ENCODE measurements around the gene ZSWIM5. TPM values are rescaled to one million over a fixed set of nuclear protein-coding genes. Genes with fewer than 3 reads are reported as not detected.
A peak's percentile ranks its signal among the peaks of the same experiment; 100 is the strongest.

The ZSWIM5 gene
- total and polyA plus RNA-seq, 9 of the 15 experiments (the other 6 are each of a cell fraction or from before 2014, with no cell fraction given) = under 0.01 to 0.07 (median 0.03) TPM; not detected in 3

DNA sequence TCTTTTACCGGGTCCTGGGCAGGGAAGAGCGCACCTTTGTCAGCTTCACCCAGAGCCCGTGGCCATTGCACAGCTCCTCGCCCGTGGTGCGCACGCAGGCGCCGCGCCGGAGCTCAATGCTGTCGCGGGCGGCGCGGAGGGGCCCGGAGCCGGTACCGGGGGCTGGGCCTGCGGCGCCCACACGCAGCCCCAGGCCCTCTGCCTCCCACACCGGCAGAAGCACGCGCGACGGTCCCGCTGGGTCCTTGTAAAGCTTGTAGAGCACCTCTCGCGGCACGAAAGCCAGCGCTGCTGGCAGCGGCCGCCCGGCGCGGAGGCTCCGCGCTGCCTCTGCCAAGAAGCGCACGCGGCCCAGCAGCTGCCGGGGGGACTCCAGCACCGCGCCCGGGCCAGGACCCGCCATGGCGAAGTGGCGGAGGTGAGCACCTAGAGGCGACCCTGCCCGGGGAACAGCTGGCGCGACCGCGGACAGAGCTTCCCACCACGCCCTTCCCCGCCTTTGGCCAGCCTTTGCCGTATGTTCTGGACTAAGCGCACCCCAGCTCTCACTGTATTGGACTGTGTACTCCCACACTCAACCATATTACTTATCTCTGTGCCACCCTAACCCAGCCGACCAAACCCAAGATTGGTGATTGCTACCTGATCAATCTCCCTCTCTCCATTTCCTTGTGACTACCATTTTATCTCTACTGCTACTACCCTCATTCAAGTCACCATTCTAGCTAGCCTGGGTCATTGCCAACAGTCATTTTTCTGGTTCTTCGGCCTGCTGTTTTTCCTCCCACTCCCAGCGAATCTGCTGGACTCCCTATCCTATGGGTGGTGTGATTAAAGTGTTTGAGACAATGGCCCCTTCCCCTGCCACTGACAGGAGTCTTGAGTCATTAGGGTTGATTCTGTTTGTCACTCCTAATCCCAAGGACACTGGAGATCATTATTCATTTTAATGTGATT lies 195.3 kb downstream of the ZSWIM5 start, which contains the start of gene HECTD3 (continued):
- TF ChIP-seq, protein P1, sequence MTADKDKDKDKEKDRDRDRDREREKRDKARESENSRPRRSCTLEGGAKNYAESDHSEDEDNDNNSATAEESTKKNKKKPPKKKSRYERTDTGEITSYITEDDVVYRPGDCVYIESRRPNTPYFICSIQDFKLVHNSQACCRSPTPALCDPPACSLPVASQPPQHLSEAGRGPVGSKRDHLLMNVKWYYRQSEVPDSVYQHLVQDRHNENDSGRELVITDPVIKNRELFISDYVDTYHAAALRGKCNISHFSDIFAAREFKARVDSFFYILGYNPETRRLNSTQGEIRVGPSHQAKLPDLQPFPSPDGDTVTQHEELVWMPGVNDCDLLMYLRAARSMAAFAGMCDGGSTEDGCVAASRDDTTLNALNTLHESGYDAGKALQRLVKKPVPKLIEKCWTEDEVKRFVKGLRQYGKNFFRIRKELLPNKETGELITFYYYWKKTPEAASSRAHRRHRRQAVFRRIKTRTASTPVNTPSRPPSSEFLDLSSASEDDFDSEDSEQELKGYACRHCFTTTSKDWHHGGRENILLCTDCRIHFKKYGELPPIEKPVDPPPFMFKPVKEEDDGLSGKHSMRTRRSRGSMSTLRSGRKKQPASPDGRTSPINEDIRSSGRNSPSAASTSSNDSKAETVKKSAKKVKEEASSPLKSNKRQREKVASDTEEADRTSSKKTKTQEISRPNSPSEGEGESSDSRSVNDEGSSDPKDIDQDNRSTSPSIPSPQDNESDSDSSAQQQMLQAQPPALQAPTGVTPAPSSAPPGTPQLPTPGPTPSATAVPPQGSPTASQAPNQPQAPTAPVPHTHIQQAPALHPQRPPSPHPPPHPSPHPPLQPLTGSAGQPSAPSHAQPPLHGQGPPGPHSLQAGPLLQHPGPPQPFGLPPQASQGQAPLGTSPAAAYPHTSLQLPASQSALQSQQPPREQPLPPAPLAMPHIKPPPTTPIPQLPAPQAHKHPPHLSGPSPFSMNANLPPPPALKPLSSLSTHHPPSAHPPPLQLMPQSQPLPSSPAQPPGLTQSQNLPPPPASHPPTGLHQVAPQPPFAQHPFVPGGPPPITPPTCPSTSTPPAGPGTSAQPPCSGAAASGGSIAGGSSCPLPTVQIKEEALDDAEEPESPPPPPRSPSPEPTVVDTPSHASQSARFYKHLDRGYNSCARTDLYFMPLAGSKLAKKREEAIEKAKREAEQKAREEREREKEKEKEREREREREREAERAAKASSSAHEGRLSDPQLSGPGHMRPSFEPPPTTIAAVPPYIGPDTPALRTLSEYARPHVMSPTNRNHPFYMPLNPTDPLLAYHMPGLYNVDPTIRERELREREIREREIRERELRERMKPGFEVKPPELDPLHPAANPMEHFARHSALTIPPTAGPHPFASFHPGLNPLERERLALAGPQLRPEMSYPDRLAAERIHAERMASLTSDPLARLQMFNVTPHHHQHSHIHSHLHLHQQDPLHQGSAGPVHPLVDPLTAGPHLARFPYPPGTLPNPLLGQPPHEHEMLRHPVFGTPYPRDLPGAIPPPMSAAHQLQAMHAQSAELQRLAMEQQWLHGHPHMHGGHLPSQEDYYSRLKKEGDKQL (CRISPR knock-in tag; IDR thresholded peaks at IDR 0.05; ENCODE audit: borderline replicate concordance) = 0 out of 2 replicates have a peak, but pooled peaks have one; percentile 70
- TF ChIP-seq, protein P2, sequence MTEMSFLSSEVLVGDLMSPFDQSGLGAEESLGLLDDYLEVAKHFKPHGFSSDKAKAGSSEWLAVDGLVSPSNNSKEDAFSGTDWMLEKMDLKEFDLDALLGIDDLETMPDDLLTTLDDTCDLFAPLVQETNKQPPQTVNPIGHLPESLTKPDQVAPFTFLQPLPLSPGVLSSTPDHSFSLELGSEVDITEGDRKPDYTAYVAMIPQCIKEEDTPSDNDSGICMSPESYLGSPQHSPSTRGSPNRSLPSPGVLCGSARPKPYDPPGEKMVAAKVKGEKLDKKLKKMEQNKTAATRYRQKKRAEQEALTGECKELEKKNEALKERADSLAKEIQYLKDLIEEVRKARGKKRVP (CRISPR knock-in tag; IDR thresholded peaks at IDR 0.05) = no peak
- peak; percentile 98 for TF ChIP-seq RBBP5 (IDR thresholded peaks at IDR 0.05; ENCODE audit: borderline replicate concordance, insufficient read depth, low read length, poor library complexity, severe bottlenecking)
- peak; percentile 64; the same call in 1 of the 2 replicates for TF ChIP-seq EGR1 (conservative IDR thresholded peaks at IDR 0.05)
- no peak; the same call in 1 of the 2 replicates for TF ChIP-seq NR1H2 (CRISPR knock-in tag; IDR thresholded peaks at IDR 0.05)
- no peak for TF ChIP-seq ZNF384 (IDR thresholded peaks at IDR 0.05; ENCODE audit: low read depth, low read length)
- no peak for TF ChIP-seq GTF2F1 (IDR thresholded peaks at IDR 0.05; ENCODE audit: low read depth, low read length)
- TF ChIP-seq KDM5B (IDR thresholded peaks at IDR 0.05; ENCODE audit: insufficient replicate concordance, low read depth, low read length) = peak; percentile 74
- peak; percentile 41 for TF ChIP-seq PHF20 (IDR thresholded peaks at IDR 0.05; ENCODE audit: partially characterized antibody)
- TF ChIP-seq GATAD2A (IDR thresholded peaks at IDR 0.05) = no peak
